Measurements from ENCODE around the gene YRDC. TPM values are rescaled to one million over a fixed set of nuclear protein-coding genes. Genes with fewer than 3 reads are reported as not detected.

The YRDC gene, protein sequence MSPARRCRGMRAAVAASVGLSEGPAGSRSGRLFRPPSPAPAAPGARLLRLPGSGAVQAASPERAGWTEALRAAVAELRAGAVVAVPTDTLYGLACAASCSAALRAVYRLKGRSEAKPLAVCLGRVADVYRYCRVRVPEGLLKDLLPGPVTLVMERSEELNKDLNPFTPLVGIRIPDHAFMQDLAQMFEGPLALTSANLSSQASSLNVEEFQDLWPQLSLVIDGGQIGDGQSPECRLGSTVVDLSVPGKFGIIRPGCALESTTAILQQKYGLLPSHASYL
- total RNA-seq, result 10 to 100 TPM; 26.7 to 33.9 (median 27.9) TPM

DNA sequence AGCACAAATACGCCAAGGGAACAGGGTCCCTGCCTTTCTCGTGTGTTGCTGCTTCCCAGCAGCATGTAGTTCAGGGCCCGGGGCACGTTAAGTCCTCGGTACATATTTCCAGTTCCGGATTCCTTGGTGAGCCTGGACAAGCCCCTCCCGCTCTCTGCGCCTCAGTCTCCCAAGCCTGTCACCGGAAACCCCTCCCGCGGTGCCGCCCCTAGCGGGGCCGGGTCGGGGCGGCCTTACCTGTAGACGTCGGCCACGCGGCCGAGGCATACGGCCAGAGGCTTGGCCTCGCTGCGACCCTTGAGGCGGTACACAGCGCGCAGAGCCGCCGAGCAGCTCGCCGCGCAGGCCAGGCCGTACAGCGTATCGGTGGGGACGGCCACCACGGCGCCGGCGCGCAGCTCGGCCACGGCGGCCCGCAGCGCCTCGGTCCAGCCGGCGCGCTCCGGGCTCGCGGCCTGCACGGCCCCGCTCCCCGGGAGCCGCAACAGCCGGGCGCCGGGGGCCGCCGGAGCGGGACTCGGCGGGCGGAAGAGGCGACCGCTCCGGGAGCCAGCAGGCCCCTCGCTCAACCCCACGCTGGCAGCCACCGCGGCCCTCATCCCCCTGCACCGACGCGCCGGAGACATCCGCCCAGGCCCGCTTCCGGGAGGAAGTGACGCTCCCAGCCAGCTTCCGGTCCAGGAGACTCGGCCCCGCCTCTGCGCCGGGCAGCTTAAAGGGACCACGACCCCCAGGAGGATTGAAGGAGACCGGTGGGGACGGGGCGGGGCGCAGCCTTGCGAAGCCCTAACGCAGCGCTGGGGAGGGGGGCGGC lies at the start of gene YRDC, which contains the start of gene C1orf122:
YRDC (minus strand) TSS at position 654 of the 814 bp plus-strand sequence; CDS start at position 626, 28 bp downstream.
C1orf122 (plus strand) TSS at position 236 of the 814 bp plus-strand sequence. CDS start 615 bp downstream, outside the sequence.
- 0 to 1% methylated on average over 9 to 39 of the region's 95 CpGs for WGBS, 2 donors
- H3K4me3 ChIP-seq (ENCODE audit: low read depth, poor library complexity, severe bottlenecking), result peak within 1 kb of the TSS; percentile 87
- DNase-seq (ENCODE audit: low spot score in 2 of 2), result peak; percentile 89 to 99
- TF ChIP-seq, protein P1, sequence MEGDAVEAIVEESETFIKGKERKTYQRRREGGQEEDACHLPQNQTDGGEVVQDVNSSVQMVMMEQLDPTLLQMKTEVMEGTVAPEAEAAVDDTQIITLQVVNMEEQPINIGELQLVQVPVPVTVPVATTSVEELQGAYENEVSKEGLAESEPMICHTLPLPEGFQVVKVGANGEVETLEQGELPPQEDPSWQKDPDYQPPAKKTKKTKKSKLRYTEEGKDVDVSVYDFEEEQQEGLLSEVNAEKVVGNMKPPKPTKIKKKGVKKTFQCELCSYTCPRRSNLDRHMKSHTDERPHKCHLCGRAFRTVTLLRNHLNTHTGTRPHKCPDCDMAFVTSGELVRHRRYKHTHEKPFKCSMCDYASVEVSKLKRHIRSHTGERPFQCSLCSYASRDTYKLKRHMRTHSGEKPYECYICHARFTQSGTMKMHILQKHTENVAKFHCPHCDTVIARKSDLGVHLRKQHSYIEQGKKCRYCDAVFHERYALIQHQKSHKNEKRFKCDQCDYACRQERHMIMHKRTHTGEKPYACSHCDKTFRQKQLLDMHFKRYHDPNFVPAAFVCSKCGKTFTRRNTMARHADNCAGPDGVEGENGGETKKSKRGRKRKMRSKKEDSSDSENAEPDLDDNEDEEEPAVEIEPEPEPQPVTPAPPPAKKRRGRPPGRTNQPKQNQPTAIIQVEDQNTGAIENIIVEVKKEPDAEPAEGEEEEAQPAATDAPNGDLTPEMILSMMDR (IDR thresholded peaks at IDR 0.05), result no peak
- TF ChIP-seq POLR2A (IDR thresholded peaks at IDR 0.05), result peak in 1 of 2 donors; percentile 40
- intact Hi-C loops (cut with DNase I; ENCODE audit: low total_unique reads), result no loop called here

DNA sequence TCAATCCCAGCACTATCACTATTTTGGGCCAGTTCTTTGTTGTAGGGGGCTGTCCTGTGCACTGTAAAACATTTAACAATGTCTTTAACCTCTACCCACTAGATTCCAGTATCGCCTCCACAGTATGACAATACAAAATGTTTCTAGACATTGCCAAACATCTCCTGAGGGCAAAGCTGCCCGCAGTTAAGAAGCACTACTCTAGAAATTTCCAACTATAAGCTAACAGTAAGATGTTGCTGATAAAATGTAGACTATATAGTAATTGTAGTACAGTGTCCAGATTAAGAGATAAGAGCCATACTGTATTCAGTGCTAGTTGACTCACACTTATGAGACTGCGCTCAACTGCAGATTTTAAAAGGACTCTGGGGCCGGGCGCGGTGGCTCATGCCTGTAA lies 46.4 kb upstream of the YRDC start:
- no peak overlapping the region for H3K4me3 ChIP-seq (ENCODE audit: low read depth, poor library complexity, severe bottlenecking)
- 79 to 93% methylated on average over 6 of the region's 6 CpGs for WGBS, 2 donors
- DNase-seq (ENCODE audit: low spot score in 2 of 2), result no peak
- TF ChIP-seq, protein P1 (IDR thresholded peaks at IDR 0.05), result no peak
- no peak for TF ChIP-seq POLR2A (IDR thresholded peaks at IDR 0.05)
- intact Hi-C loops (cut with DNase I; ENCODE audit: low total_unique reads), result no loop called here

DNA sequence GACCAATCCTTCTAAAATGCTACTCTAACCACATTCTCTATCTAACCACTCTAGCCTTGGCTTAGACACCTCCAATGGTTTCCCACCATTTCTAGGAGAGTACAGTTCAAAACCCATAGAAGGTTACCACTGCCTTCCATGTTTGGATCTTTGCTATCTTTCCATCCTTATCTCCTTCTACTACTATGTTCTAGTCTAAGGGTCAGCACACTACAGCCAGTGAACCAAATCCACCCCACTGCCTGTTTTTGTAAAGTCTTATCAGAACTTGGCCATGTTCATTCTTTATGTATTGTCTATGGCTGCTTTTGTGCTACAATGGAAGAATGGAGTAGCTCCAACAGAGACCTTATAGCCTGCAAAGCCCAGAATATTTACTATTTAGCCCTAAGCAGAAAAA lies 45.1 kb upstream of the YRDC start:
- intact Hi-C loops (cut with DNase I; ENCODE audit: low total_unique reads), result no loop called here
- H3K4me3 ChIP-seq (ENCODE audit: low read depth, poor library complexity, severe bottlenecking), result no peak overlapping the region
- no peak for DNase-seq (ENCODE audit: low spot score in 2 of 2)
- no peak for TF ChIP-seq POLR2A (IDR thresholded peaks at IDR 0.05)
- TF ChIP-seq, protein P1 (IDR thresholded peaks at IDR 0.05), result no peak

DNA sequence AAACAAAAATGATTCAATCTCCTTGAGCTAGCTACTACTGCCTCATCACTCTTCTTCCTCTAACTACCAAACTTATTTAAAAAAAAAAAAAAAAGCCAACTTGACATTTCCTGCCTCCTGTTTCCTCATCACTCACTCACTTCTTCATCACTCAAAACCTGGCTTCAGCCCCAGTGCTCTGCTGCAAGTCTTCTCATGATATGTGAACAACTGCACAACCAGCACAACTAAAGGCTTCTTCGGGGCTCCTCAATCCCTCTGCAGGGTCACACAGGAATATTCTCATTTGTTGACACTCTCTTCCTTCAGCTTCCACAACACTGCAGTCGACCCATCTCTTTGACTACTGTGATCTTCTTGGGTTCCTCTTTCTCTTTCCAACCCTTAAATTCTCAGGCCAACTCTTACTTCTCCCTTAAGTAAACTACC lies 43.8 kb upstream of the YRDC start:
- TF ChIP-seq, protein P1 (IDR thresholded peaks at IDR 0.05), result no peak
- TF ChIP-seq POLR2A (IDR thresholded peaks at IDR 0.05), result no peak
- WGBS, 2 donors, result 76 to 80% methylated on average over 2 of the region's 2 CpGs
- no peak for DNase-seq (ENCODE audit: low spot score in 2 of 2)

DNA sequence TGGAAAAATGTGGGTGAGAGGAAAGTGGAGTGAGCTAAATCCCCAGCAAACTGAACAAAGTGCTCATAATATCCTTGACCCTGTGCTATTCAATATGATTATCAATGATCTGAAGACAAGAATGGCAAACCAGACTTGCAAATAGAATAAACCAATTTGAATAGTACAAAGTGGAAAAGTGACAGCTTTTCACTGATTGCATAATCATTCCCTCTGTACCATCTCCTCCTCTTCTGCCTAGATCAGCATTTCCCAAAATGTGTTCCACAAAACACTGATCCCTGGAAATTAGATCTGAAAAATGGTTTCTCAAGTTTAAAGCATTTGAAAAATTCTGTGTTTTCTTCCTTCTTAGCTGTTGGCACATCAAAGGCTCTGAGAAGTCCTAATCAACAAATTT lies 43.3 kb upstream of the YRDC start:
- intact Hi-C loops (cut with DNase I; ENCODE audit: low total_unique reads), result no loop called here
- no peak for DNase-seq (ENCODE audit: low spot score in 2 of 2)
- no peak overlapping the region for H3K4me3 ChIP-seq (ENCODE audit: low read depth, poor library complexity, severe bottlenecking)
- TF ChIP-seq POLR2A (IDR thresholded peaks at IDR 0.05), result no peak

More for the DNA sequence above, 43.8 kb upstream of the YRDC start:
- H3K4me3 ChIP-seq (ENCODE audit: low read depth, poor library complexity, severe bottlenecking), result no peak overlapping the region
- intact Hi-C loops (cut with DNase I; ENCODE audit: low total_unique reads), result no loop called here

DNA sequence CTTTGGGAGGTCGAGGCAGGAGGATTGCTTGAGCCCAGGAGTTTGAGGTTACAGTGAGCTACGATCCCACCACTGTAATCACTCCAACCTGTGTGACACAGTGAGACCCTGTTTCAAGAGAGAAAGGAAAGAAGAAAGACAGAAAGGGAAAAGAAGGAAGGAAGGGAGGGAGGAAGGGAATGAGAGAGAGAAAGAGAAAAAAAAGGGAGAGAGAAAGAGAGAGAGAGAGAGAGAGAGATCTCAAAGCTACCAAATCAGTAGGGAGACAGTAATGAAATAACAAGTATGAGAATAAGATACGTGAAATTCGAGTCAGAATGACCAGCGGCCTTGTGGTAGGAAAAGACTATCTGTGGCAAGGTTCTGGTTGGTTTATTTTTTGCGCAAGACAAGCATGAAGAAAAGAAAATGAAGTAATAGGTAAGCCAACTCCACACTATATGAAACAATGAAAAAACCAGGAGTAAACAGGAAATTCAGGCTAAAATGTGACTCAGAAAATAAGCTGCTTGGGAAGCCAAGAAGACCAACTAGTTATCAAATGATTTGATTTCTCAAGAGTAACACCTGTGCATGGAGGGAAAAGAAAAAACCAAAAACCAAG lies 42.4 kb upstream of the YRDC start:
- intact Hi-C loops (cut with DNase I; ENCODE audit: low total_unique reads), result no loop called here

More for the DNA sequence above, 42.4 kb upstream of the YRDC start:
- TF ChIP-seq, protein P1 (IDR thresholded peaks at IDR 0.05), result no peak
- no peak for TF ChIP-seq POLR2A (IDR thresholded peaks at IDR 0.05)
- WGBS, 2 donors, result 77 to 85% methylated on average over 6 of the region's 6 CpGs
- DNase-seq (ENCODE audit: low spot score in 2 of 2), result no peak
- H3K4me3 ChIP-seq (ENCODE audit: low read depth, poor library complexity, severe bottlenecking), result no peak overlapping the region

All from lower leg skin (tissue), 4 donors.